B cell (primary cell): ENCODE results near the gene TMEM9. TPM values are rescaled to one million over a fixed set of nuclear protein-coding genes. Genes with fewer than 3 reads are reported as not detected.

Source experiments
- ATAC-seq: fragments of 200-7000 bp; cut with Tn5 transposase; one replicate; pipeline ENCODE4 v1.10.0; 2021; ENCODE audit warnings: low read depth, mild to moderate bottlenecking, moderate number of reproducible peaks, moderate library complexity
- CTCF ChIA-PET: fragments of 350-600 bp; sonication (Branson Sonifier 250); formaldehyde crosslinking; loops from one replicate; lab custom pipeline; 2021; ENCODE audit warnings: antibody characterized with exemption, inconsistent platforms; lab: Charles Lee
- POLR2A ChIA-PET: fragments of 350-600 bp; sonication (Branson Sonifier 250); formaldehyde crosslinking; loops from one replicate; lab custom pipeline; 2021; ENCODE audit warnings: antibody characterized with exemption; lab: Charles Lee
- DNase-seq: peaks from one replicate; pipeline ENCODE4 v3.0.0; 2013
- H2AFZ ChIP-seq: 2 replicates; pipeline ENCODE4 v1.6.1; 2012; ENCODE audit warnings: mild to moderate bottlenecking, low read depth, low read length; ENCODE audit not compliant: insufficient read depth, poor library complexity, severe bottlenecking
- H3K27ac ChIP-seq, 2 donors: 1 replicate in 1 of 2; 2 replicates in 1 of 2; pipeline ENCODE4 v1.5.1; 2012 to 2013; ENCODE audit warnings: low read length in 2 of 2, mild to moderate bottlenecking in 2 of 2, moderate library complexity in 1 of 2
- H3K27me3 ChIP-seq, 4 experiments: fragments of 200-600 bp in 1 of 4; sonication (generic) in 1 of 4; replicated peaks in 1 of 4; 1 replicate in 2 of 4; 2 replicates in 2 of 4; pipeline versions ENCODE4 v1.6.1 to v1.7.0; 2013 to 2016; ENCODE audit warnings: low read length in 3 of 4, mild to moderate bottlenecking in 2 of 4, mixed read lengths in 1 of 4, moderate library complexity in 1 of 4; ENCODE audit not compliant: insufficient read depth in 4 of 4, control insufficient read depth in 3 of 4; ENCODE audit errors: control extremely low read depth in 1 of 4
- H3K36me3 ChIP-seq, 2 experiments: replicated peaks in 1 of 2; 1 replicate in 1 of 2; 2 replicates in 1 of 2; pipeline versions ENCODE4 v1.6.1 to v1.7.1; 2013; ENCODE audit warnings: low read length in 1 of 2; ENCODE audit not compliant: insufficient read depth in 2 of 2, control insufficient read depth in 1 of 2; ENCODE audit errors: control extremely low read depth in 1 of 2, extremely low read depth in 1 of 2
- H3K4me1 ChIP-seq, 2 donors: fragments of 200-600 bp in 1 of 2; sonication (generic) in 1 of 2; 1 replicate in 1 of 2; 2 replicates in 1 of 2; pipeline versions ENCODE4 v1.5.1 to v1.6.1; 2013 to 2017; ENCODE audit warnings: low read length in 2 of 2; ENCODE audit not compliant: control insufficient read depth in 2 of 2, insufficient read depth in 2 of 2
- H3K4me2 ChIP-seq: replicated peaks from 2 replicates; pipeline ENCODE3; 2012; ENCODE audit warnings: mild to moderate bottlenecking, low read depth, low read length; ENCODE audit not compliant: poor library complexity, severe bottlenecking
- H3K4me3 ChIP-seq, 5 experiments: fragments of 200-600 bp in 1 of 5; sonication (generic) in 1 of 5; 1 replicate in 3 of 5; 2 replicates in 2 of 5; pipeline versions ENCODE4 v1.5.1 to v1.7.0; 2011 to 2016; ENCODE audit warnings: low read length in 4 of 5, mild to moderate bottlenecking in 4 of 5, low read depth in 2 of 5, control low read depth in 1 of 5, moderate library complexity in 1 of 5; ENCODE audit not compliant: insufficient read depth in 1 of 5; ENCODE audit errors: control extremely low read depth in 1 of 5, extremely low read depth in 1 of 5
- H3K79me2 ChIP-seq: fragments of 200-600 bp; sonication (generic); one replicate; pipeline ENCODE4 v1.6.0; 2016; ENCODE audit warnings: low read length; ENCODE audit not compliant: control insufficient read depth, insufficient read depth
- H3K9ac ChIP-seq: fragments of 200-600 bp; sonication (generic); 2 replicates; pipeline ENCODE4 v1.6.1; 2017; ENCODE audit warnings: mild to moderate bottlenecking, low read length, moderate library complexity
- H3K9me3 ChIP-seq, 3 donors: one replicate each; pipeline versions ENCODE4 v1.6.1 to v1.7.1; 2013; ENCODE audit warnings: low read length in 2 of 3; ENCODE audit not compliant: control insufficient read depth in 2 of 3, insufficient read depth in 1 of 3; ENCODE audit errors: control extremely low read depth in 1 of 3
- H4K20me1 ChIP-seq: 2 replicates; pipeline ENCODE4 v1.6.0; 2012; ENCODE audit warnings: mild to moderate bottlenecking, low read length; ENCODE audit not compliant: insufficient read depth, control insufficient read depth, poor library complexity, severe bottlenecking
- H3K27ac Mint-ChIP-seq: one replicate; pipeline ENCODE4 v1.8.0; 2021; ENCODE audit warnings: mixed read lengths
- H3K27me3 Mint-ChIP-seq: one replicate; pipeline ENCODE4 v1.8.0; 2021; ENCODE audit warnings: mixed read lengths
- H3K4me1 Mint-ChIP-seq: one replicate; pipeline ENCODE4 v1.8.0; 2021; ENCODE audit warnings: mixed read lengths
- H3K4me3 Mint-ChIP-seq: one replicate; pipeline ENCODE4 v1.8.0; 2021; ENCODE audit warnings: mixed read lengths
- H3K9me3 Mint-ChIP-seq: one replicate; pipeline ENCODE4 v1.8.0; 2022; ENCODE audit warnings: mixed read lengths; ENCODE audit not compliant: insufficient read depth
- CTCF ChIP-seq: fragments of 200-600 bp; IDR thresholded peaks from one replicate; pipeline ENCODE4 v1.8.0; 2022; ENCODE audit warnings: antibody characterized with exemption, mild to moderate bottlenecking
- EZH2 ChIP-seq: IDR thresholded peaks from 2 replicates; pipeline ENCODE4 v1.6.1; 2012; ENCODE audit warnings: borderline replicate concordance, low read depth, mild to moderate bottlenecking, moderate library complexity, low read length; ENCODE audit not compliant: insufficient read depth, poor library complexity, severe bottlenecking
- WGBS: methylation state at CpG from one replicate; pipeline ENCODE4 v1.1.5; 2013; ENCODE audit warnings: missing lambda C conversion rate; ENCODE audit not compliant: insufficient coverage; 5-methylcytosine and 5-hydroxymethylcytosine counted together
- intact Hi-C: fragments of 100-400 bp; cut with micrococcal nuclease; formaldehyde crosslinking; loops from one replicate; pipeline ENCODE4 v1.10.0; 2022
- polyA minus RNA-seq: library from RNA; depleted of rRNA, polyadenylated mRNA; stranded (reverse); fragments of >200 nt; gene quantifications from 2 replicates; pipeline ENCODE4 v1.2.3, GENCODE V29; 2012
- polyA plus RNA-seq: library from polyadenylated mRNA; depleted of rRNA; stranded (reverse); fragments of >200 nt; gene quantifications from 2 replicates; pipeline ENCODE4 v1.2.3, GENCODE V29; 2012
- total RNA-seq, 2 donors: library from RNA; stranded (reverse); fragments of 120-200 nt in 1 of 2; gene quantifications; 1 replicate in 1 of 2; 2 replicates in 1 of 2; pipeline versions ENCODE4 v1.2.3 to v1.2.4, GENCODE V29; 2013 to 2022

TMEM9 gene
- 28.9 and 29.2 TPM in 2 replicates for total RNA-seq
- total RNA-seq (2013) = 16.1 TPM
- 23.6 and 25.2 TPM in 2 replicates for polyA plus RNA-seq
- polyA minus RNA-seq = 16.6 and 18.9 TPM in 2 replicates

GRCh38 chr1:201154389-201155165, at the start of gene TMEM9:
TSS of gene TMEM9 (minus strand) at chr1:201154474. CDS start at chr1:201153923, 551 bp downstream.
- H2AFZ ChIP-seq = peak within 1 kb of the TSS; percentile 89
- no peaks in the 10 kb centered on the region for H3K9me3 ChIP-seq
- H3K27ac ChIP-seq = peak within 1 kb of the TSS in 1 of 2 donors; percentile 52
- Mint-ChIP-seq H3K4me3 (peak within 1 kb of the TSS; percentile 90), H3K27me3 (peaks cover 14% of the 10 kb centered on the region), H3K27ac (peak within 1 kb of the TSS; percentile 86), H3K4me1 (peaks cover 18% of the 10 kb centered on the region), H3K9me3 (no peaks in the 10 kb centered on the region)
- TF ChIP-seq EZH2 (no peak), CTCF (no peak)
- H4K20me1 ChIP-seq = no peaks in the 10 kb centered on the region
- ChIA-PET CTCF (interaction anchor here (0.9 to 2.1 kb wide), 6 partner anchors 13 to 182 kb away, joined by 3 to 5 read pairs (median 3); no protein-coding TSS in a partner anchor), POLR2A (interaction anchor here (0.6 to 1.1 kb wide), 3 partner anchors 9 to 40 kb away, joined by 3 read pairs; no protein-coding TSS in a partner anchor)
- peaks cover 0 to 10% of the 10 kb centered on the region in 2 experiments for H3K36me3 ChIP-seq
- intact Hi-C loops = loop anchor here (1.0 to 10.0 kb wide), 3 partner anchors 16 to 990 kb away; partner anchors contain the start of gene ARL8A
- ATAC-seq (peak; percentile 98), DNase-seq (peak; percentile 96)
- H3K9ac ChIP-seq = peak within 1 kb of the TSS; percentile 68
- peak within 1 kb of the TSS; percentile 83 for H3K4me2 ChIP-seq
- H3K27me3 ChIP-seq = peaks cover 0 to 16% (median 4%) of the 10 kb centered on the region in 4 experiments
- 8% methylated on average over 16 of the region's 31 CpGs for WGBS
- peaks cover 6% of the 10 kb centered on the region for H3K79me2 ChIP-seq
- H3K4me3 ChIP-seq = peak within 1 kb of the TSS; percentile 19 to 81 (median 71)
- H3K4me1 ChIP-seq = peaks cover 9 to 17% of the 10 kb centered on the region in 2 donors

- POLR2A ChIA-PET = no interaction called here
- H3K4me1 ChIP-seq = no peaks in the 10 kb centered on the region
- Mint-ChIP-seq H3K9me3 (no peaks in the 10 kb centered on the region), H3K4me1 (no peaks in the 10 kb centered on the region), H3K27ac (no peak overlapping the region), H3K4me3 (no peak overlapping the region), H3K27me3 (peaks cover 14% of the 10 kb centered on the region)
- H3K4me2 ChIP-seq = no peak overlapping the region
- intact Hi-C loops = no loop called here
- no peak overlapping the region for H3K27ac ChIP-seq
- H4K20me1 ChIP-seq = no peaks in the 10 kb centered on the region
- ATAC-seq (no peak), DNase-seq (no peak)
- no peak overlapping the region for H3K9ac ChIP-seq
- WGBS = 75% methylated on average over 1 of the region's 3 CpGs
- no peaks in the 10 kb centered on the region for H3K36me3 ChIP-seq
- peaks cover 0 to 3% (median 0%) of the 10 kb centered on the region in 4 experiments for H3K27me3 ChIP-seq
- no peak overlapping the region for H3K4me3 ChIP-seq
- H2AFZ ChIP-seq = no peak overlapping the region
- CTCF ChIA-PET = interaction anchor here (1.4 kb wide), 1 partner anchor 24 kb away, joined by 4 read pairs; no protein-coding TSS in a partner anchor
- no peaks in the 10 kb centered on the region for H3K79me2 ChIP-seq
- TF ChIP-seq CTCF (no peak), EZH2 (no peak)
- no peaks in the 10 kb centered on the region for H3K9me3 ChIP-seq
These were observed 44.3 kb upstream of the TMEM9 start for GRCh38 chr1:201198598-201198997.
